ENCODE data around the gene GUCD1. TPM values are rescaled to one million over a fixed set of nuclear protein-coding genes. Genes with fewer than 3 reads are reported as not detected.
A peak's percentile ranks its signal among the peaks of the same experiment; 100 is the strongest.

GUCD1 gene
- total and polyA plus RNA-seq, 2 of the 13 experiments (the other 11 are each of a cell fraction or from before 2014, with no cell fraction given), result 128 to 245 TPM

DNA sequence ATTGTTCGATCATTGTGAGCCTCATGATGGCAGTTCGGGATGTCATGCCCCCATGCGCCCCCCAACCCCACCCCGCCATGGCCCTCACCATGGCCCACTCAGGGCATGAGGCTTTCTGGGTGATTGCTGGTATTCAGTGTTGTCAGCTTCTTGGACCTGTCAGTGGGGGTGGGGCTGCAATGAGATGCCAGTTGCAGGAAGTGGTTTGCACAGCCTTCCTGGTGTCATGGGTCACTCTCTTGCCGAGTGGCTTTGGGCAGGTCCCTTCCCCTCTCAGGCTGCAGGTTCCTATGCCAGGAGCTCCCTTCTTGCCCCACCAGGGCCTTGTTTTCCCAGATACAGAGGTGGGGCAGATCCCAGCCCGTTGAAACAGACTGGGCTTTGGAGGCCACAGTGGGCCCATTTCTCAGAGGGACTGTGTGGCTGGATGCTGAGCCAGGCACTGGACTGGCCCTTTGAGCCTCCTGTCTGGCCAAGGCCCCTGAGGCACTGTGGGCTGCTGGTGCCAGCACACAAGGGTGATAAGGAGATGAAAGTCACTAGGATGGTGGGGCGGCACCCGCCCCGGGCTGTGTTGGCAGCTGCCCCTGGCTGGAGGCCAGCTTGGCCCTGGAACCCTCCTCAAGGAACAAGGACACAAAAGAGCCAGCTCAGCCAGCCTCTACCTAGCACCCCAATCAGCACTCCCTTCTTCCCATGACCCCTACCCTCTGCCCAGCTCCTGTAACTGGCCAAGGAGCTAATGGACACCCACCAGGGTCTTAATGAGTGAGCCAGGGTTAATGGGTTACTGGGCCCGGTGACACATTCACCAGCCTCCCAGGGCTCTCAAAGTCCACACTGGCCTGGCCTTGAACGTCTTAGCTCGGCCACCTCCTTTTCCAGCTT, 46.5 kb upstream of the GUCD1 start (continued):
- TF ChIP-seq SIX1 (CRISPR knock-in tag; IDR thresholded peaks at IDR 0.05; ENCODE audit: borderline replicate concordance) (no peak), ATF1 (CRISPR knock-in tag; IDR thresholded peaks at IDR 0.05) (no peak), U2AF2 (IDR thresholded peaks at IDR 0.05; ENCODE audit: low read depth, low read length) (no peak), ZSCAN30 (CRISPR knock-in tag; IDR thresholded peaks at IDR 0.05) (no peak), ZNF790 (CRISPR knock-in tag; IDR thresholded peaks at IDR 0.05; ENCODE audit: borderline replicate concordance) (no peak), NR2F2 (IDR thresholded peaks at IDR 0.05; ENCODE audit: borderline replicate concordance, low read depth) (no peak), ZNF143 (CRISPR knock-in tag; IDR thresholded peaks at IDR 0.05) (no peak), ZNF614 (CRISPR knock-in tag; IDR thresholded peaks at IDR 0.05; ENCODE audit: borderline replicate concordance) (no peak), GABPB1 (CRISPR knock-in tag; IDR thresholded peaks at IDR 0.05) (0 out of 2 replicates have a peak, but pooled peaks have one; percentile 43), HNF4G (IDR thresholded peaks at IDR 0.05; ENCODE audit: borderline replicate concordance, low read depth, low read length) (no peak; the same call in 1 of the 2 replicates), HNF4G (CRISPR knock-in tag; IDR thresholded peaks at IDR 0.05; ENCODE audit: borderline replicate concordance, low read depth) (no peak), ATAD3A (CRISPR knock-in tag; IDR thresholded peaks at IDR 0.05) (no peak), ZNF878 (CRISPR knock-in tag; IDR thresholded peaks at IDR 0.05) (0 out of 2 replicates have a peak, but pooled peaks have one; percentile 44), ZNF629 (CRISPR knock-in tag; conservative IDR thresholded peaks at IDR 0.05) (peak; percentile 96), SMYD3 (CRISPR knock-in tag; IDR thresholded peaks at IDR 0.05) (no peak), MED1 (CRISPR knock-in tag; IDR thresholded peaks at IDR 0.05) (peak; percentile 80), HNRNPLL (IDR thresholded peaks at IDR 0.05; ENCODE audit: low read depth, low read length, poor library complexity, severe bottlenecking) (no peak), TBX3 (IDR thresholded peaks at IDR 0.05; ENCODE audit: borderline replicate concordance) (no peak)
- TF ChIP-seq, protein P1, sequence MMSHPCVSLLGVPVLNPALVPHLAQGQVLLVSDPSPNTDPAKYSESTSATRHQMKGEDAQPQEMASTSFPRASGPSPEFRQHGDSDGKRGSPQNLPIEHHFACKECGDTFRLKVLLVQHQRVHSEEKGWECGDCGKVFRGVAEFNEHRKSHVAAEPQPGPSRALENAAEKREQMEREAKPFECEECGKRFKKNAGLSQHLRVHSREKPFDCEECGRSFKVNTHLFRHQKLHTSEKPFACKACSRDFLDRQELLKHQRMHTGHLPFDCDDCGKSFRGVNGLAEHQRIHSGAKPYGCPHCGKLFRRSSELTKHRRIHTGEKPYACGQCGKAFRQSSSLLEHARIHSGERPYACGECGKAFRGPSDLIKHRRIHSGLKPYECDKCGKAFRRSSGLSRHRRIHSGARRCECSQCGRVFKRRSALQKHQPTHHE (CRISPR knock-in tag; IDR thresholded peaks at IDR 0.05; ENCODE audit: borderline replicate concordance), result no peak
- TF ChIP-seq, protein P2, sequence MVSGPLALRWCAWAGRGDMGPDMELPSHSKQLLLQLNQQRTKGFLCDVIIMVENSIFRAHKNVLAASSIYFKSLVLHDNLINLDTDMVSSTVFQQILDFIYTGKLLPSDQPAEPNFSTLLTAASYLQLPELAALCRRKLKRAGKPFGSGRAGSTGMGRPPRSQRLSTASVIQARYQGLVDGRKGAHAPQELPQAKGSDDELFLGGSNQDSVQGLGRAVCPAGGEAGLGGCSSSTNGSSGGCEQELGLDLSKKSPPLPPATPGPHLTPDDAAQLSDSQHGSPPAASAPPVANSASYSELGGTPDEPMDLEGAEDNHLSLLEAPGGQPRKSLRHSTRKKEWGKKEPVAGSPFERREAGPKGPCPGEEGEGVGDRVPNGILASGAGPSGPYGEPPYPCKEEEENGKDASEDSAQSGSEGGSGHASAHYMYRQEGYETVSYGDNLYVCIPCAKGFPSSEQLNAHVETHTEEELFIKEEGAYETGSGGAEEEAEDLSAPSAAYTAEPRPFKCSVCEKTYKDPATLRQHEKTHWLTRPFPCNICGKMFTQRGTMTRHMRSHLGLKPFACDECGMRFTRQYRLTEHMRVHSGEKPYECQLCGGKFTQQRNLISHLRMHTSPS (CRISPR knock-in tag; IDR thresholded peaks at IDR 0.05; ENCODE audit: low read depth), result peak; percentile 96
- TF ChIP-seq, protein P3, sequence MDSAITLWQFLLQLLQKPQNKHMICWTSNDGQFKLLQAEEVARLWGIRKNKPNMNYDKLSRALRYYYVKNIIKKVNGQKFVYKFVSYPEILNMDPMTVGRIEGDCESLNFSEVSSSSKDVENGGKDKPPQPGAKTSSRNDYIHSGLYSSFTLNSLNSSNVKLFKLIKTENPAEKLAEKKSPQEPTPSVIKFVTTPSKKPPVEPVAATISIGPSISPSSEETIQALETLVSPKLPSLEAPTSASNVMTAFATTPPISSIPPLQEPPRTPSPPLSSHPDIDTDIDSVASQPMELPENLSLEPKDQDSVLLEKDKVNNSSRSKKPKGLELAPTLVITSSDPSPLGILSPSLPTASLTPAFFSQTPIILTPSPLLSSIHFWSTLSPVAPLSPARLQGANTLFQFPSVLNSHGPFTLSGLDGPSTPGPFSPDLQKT (CRISPR knock-in tag; IDR thresholded peaks at IDR 0.05; ENCODE audit: borderline replicate concordance), result no peak
- TF ChIP-seq, protein P4, sequence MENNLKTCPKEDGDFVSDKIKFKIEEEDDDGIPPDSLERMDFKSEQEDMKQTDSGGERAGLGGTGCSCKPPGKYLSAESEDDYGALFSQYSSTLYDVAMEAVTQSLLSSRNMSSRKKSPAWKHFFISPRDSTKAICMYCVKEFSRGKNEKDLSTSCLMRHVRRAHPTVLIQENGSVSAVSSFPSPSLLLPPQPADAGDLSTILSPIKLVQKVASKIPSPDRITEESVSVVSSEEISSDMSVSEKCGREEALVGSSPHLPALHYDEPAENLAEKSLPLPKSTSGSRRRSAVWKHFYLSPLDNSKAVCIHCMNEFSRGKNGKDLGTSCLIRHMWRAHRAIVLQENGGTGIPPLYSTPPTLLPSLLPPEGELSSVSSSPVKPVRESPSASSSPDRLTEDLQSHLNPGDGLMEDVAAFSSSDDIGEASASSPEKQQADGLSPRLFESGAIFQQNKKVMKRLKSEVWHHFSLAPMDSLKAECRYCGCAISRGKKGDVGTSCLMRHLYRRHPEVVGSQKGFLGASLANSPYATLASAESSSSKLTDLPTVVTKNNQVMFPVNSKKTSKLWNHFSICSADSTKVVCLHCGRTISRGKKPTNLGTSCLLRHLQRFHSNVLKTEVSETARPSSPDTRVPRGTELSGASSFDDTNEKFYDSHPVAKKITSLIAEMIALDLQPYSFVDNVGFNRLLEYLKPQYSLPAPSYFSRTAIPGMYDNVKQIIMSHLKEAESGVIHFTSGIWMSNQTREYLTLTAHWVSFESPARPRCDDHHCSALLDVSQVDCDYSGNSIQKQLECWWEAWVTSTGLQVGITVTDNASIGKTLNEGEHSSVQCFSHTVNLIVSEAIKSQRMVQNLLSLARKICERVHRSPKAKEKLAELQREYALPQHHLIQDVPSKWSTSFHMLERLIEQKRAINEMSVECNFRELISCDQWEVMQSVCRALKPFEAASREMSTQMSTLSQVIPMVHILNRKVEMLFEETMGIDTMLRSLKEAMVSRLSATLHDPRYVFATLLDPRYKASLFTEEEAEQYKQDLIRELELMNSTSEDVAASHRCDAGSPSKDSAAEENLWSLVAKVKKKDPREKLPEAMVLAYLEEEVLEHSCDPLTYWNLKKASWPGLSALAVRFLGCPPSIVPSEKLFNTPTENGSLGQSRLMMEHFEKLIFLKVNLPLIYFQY (CRISPR knock-in tag; IDR thresholded peaks at IDR 0.05; ENCODE audit: borderline replicate concordance), result peak; percentile 85; the same call in 1 of the 2 replicates
